Endothelial cell of umbilical vein (primary cell): Measurements from ENCODE around the gene CHEK2. TPM values are rescaled to one million over a fixed set of nuclear protein-coding genes. Genes with fewer than 3 reads are reported as not detected.

ENCODE experiments used
- BruUV-seq: library from RNA; stranded (reverse); fragments of 400-500 nt; replicated peaks from 2 replicates; lab custom pipeline; 2021; lab: Mats Ljungman, UMichigan
- CTCF ChIA-PET: fragments of 300-600, 350-600 bp; sonication (Branson Sonifier 250); formaldehyde crosslinking; loops from one replicate; lab custom pipeline; 2021; ENCODE audit warnings: antibody characterized with exemption, inconsistent platforms; lab: Charles Lee
- POLR2A ChIA-PET: fragments of 300-600, 350-600 bp; sonication (Branson Sonifier 250); formaldehyde crosslinking; loops from one replicate; lab custom pipeline; 2021; ENCODE audit warnings: antibody characterized with exemption, inconsistent platforms; lab: Charles Lee
- DNase-seq: peaks from one replicate; pipeline ENCODE4 v3.0.0-alpha.2; 2011; ENCODE audit warnings: low read depth, low spot score
- FAIRE-seq: peaks from 2 replicates; lab custom pipeline; 2011; peaks lifted over from hg19 to GRCh38; lab: Jason Lieb, UNC
- H2AFZ ChIP-seq: 2 replicates; pipeline ENCODE4 v1.6.0; 2012; ENCODE audit warnings: low read depth, low read length, control low read depth, inconsistent platforms
- H3K27ac ChIP-seq: 2 replicates; pipeline ENCODE4 v1.5.1; 2011; ENCODE audit warnings: low read depth, mild to moderate bottlenecking, control low read depth, low read length, moderate library complexity; ENCODE audit not compliant: insufficient read depth
- H3K27me3 ChIP-seq, 2 experiments: 2 replicates each; pipeline versions ENCODE4 v1.6.0 to v1.6.1; 2011; ENCODE audit warnings: low read length in 2 of 2, mixed read lengths in 1 of 2; ENCODE audit not compliant: control insufficient read depth in 2 of 2, insufficient read depth in 2 of 2
- H3K36me3 ChIP-seq, 2 experiments: 2 replicates in 1 of 2; 3 replicates in 1 of 2; pipeline ENCODE4 v1.5.1; 2011; ENCODE audit warnings: low read length in 2 of 2, mild to moderate bottlenecking in 1 of 2, moderate library complexity in 1 of 2; ENCODE audit not compliant: control insufficient read depth in 2 of 2, insufficient read depth in 2 of 2; ENCODE audit errors: extremely low read depth in 1 of 2
- H3K4me1 ChIP-seq: 3 replicates; pipeline ENCODE4 v1.5.1; 2011; ENCODE audit warnings: mild to moderate bottlenecking, low read length; ENCODE audit not compliant: control insufficient read depth, insufficient read depth; ENCODE audit errors: extremely low read depth
- H3K4me2 ChIP-seq: 2 replicates; pipeline ENCODE4 v1.6.1; 2011; ENCODE audit warnings: low read length, control low read depth, mixed read lengths; ENCODE audit not compliant: insufficient read depth
- H3K4me3 ChIP-seq, 3 experiments: fragments of 200-600 bp in 1 of 3; sonication (generic), shearing (Covaris generic) in 1 of 3; replicated peaks in 1 of 3; 2 replicates each; pipeline ENCODE4 v1.5.1; 2011 to 2016; ENCODE audit warnings: control low read depth in 3 of 3, low read length in 3 of 3, mild to moderate bottlenecking in 2 of 3, inconsistent platforms in 1 of 3, low read depth in 1 of 3, moderate library complexity in 1 of 3; ENCODE audit not compliant: insufficient read depth in 1 of 3
- H3K79me2 ChIP-seq: 2 replicates; pipeline ENCODE4 v1.6.0; 2012; ENCODE audit warnings: low read length, inconsistent platforms; ENCODE audit not compliant: control insufficient read depth, insufficient read depth
- H3K9ac ChIP-seq: replicated peaks from 2 replicates; pipeline ENCODE3; 2011; ENCODE audit warnings: low read length, control low read depth; ENCODE audit not compliant: insufficient read depth; ENCODE audit errors: extremely low read depth
- H3K9me1 ChIP-seq: replicated peaks from 3 replicates; pipeline ENCODE4 v1.6.0; 2011; ENCODE audit warnings: mild to moderate bottlenecking, low read length; ENCODE audit not compliant: control insufficient read depth, insufficient read depth; ENCODE audit errors: extremely low read depth
- H3K9me3 ChIP-seq: replicated peaks from 2 replicates; pipeline ENCODE4 v1.5.1; 2012; ENCODE audit warnings: low read length, inconsistent platforms; ENCODE audit not compliant: control insufficient read depth, insufficient read depth
- H4K20me1 ChIP-seq: replicated peaks from 2 replicates; pipeline ENCODE3; 2011; ENCODE audit warnings: mild to moderate bottlenecking, low read length; ENCODE audit not compliant: control insufficient read depth, insufficient read depth; ENCODE audit errors: extremely low read depth
- EZH2 ChIP-seq: IDR thresholded peaks from 2 replicates; pipeline ENCODE4 v1.6.1; 2012; ENCODE audit warnings: borderline replicate concordance, low read depth, mild to moderate bottlenecking, moderate library complexity, low read length, inconsistent platforms; ENCODE audit not compliant: severe bottlenecking
- FOS ChIP-seq: IDR thresholded peaks from 2 replicates; pipeline ENCODE4 v1.6.1; 2011; ENCODE audit warnings: mild to moderate bottlenecking, low read length, moderate library complexity, borderline replicate concordance; ENCODE audit not compliant: insufficient read depth
- GATA2 ChIP-seq: IDR thresholded peaks from 2 replicates; pipeline ENCODE4 v1.7.0; 2011; ENCODE audit warnings: low read depth, mild to moderate bottlenecking, moderate library complexity, mixed read lengths, low read length; ENCODE audit not compliant: insufficient read length, insufficient read depth
- JUN ChIP-seq: IDR thresholded peaks from 2 replicates; pipeline ENCODE4 v1.6.1; 2011; ENCODE audit warnings: borderline replicate concordance, low read depth; ENCODE audit not compliant: insufficient read length, insufficient read depth
- MAX ChIP-seq: IDR thresholded peaks from 2 replicates; pipeline ENCODE4 v1.6.1; 2011; ENCODE audit not compliant: insufficient read depth, insufficient read length
- MYC ChIP-seq: IDR thresholded peaks from one replicate; pipeline ENCODE4 v1.6.1; 2011; ENCODE audit warnings: mild to moderate bottlenecking, low read depth, low read length
- POLR2A ChIP-seq: IDR thresholded peaks from 2 replicates; pipeline ENCODE4 v1.6.1; 2012; ENCODE audit warnings: low read depth, mild to moderate bottlenecking, control low read depth, low read length
- POLR2AphosphoS5 ChIP-seq: IDR thresholded peaks from 2 replicates; pipeline ENCODE4 v1.6.1; 2012; ENCODE audit warnings: low read depth, mild to moderate bottlenecking, control low read depth, low read length, moderate library complexity; ENCODE audit not compliant: insufficient read depth
- dilution Hi-C: fragments of 300-500 bp; cut with MboI; formaldehyde crosslinking; loops from one replicate; pipeline ENCODE4 v1.15.0; 2019; ENCODE audit warnings: low sequenced_read_pairs; ENCODE audit not compliant: extremely low pct_ligation_motif_present
- intact Hi-C: fragments of 100-400 bp; cut with micrococcal nuclease; formaldehyde crosslinking; loops from one replicate; pipeline ENCODE4 v1.10.0; 2022
- polyA plus RNA-seq, 4 experiments: library from polyadenylated mRNA; depleted of rRNA in 3 of 4; stranded (reverse) in 3 of 4; unstranded in 1 of 4; fragments of >200 nt; gene quantifications; 2 replicates each; pipeline versions ENCODE4 v1.2.1 to v1.2.3, GENCODE V29; 2011 to 2012; ENCODE audit warnings: missing spikeins in 1 of 4
- total RNA-seq: library from RNA; stranded (reverse); gene quantifications from 2 replicates; pipeline ENCODE4 v1.2.3, GENCODE V29; 2021
- TF ChIP-seq, protein P1 (sequence below), 2 donors: IDR thresholded peaks; 1 replicate in 1 of 2; 2 replicates in 1 of 2; pipeline ENCODE4 v1.5.1; 2011; ENCODE audit warnings: low read length in 2 of 2, mild to moderate bottlenecking in 2 of 2, moderate library complexity in 2 of 2, control low read depth in 1 of 2, inconsistent platforms in 1 of 2, low read depth in 1 of 2; ENCODE audit not compliant: insufficient read depth in 1 of 2; ENCODE audit errors: extremely low read depth in 1 of 2

Gene CHEK2
- total and polyA plus RNA-seq, 2 donors (not counting 3 experiments of a cell fraction or from before 2014, with no cell fraction given), result 24.6 to 24.9 TPM

DNA sequence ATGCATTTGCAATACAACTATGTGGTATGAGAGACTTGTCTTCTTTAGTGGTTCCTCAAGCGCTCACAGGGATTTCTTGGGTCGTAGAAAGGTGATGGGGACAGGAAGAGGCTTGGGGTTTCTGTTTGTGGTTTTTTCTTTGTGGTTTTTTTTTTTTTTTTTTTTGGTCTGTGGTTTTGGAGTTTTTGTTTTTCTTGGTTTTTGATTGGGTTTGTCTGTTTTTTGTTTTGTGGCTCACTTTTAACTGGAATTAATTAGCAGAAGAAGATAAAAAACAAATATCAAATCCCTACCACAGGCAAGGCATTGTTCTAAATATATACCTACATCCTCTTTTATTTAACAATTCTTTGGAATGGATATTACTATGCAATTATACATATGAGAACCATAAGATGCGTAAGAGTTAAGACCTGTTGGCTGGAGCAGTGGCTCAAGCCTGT is 67.5 kb downstream of the CHEK2 start:
- FAIRE-seq (no peak), DNase-seq (no peak)
- TF ChIP-seq EZH2 (no peak), POLR2A (no peak), GATA2 (no peak), MAX (no peak), JUN (no peak), MYC (no peak), POLR2AphosphoS5 (no peak), FOS (no peak)
- TF ChIP-seq, protein P1, sequence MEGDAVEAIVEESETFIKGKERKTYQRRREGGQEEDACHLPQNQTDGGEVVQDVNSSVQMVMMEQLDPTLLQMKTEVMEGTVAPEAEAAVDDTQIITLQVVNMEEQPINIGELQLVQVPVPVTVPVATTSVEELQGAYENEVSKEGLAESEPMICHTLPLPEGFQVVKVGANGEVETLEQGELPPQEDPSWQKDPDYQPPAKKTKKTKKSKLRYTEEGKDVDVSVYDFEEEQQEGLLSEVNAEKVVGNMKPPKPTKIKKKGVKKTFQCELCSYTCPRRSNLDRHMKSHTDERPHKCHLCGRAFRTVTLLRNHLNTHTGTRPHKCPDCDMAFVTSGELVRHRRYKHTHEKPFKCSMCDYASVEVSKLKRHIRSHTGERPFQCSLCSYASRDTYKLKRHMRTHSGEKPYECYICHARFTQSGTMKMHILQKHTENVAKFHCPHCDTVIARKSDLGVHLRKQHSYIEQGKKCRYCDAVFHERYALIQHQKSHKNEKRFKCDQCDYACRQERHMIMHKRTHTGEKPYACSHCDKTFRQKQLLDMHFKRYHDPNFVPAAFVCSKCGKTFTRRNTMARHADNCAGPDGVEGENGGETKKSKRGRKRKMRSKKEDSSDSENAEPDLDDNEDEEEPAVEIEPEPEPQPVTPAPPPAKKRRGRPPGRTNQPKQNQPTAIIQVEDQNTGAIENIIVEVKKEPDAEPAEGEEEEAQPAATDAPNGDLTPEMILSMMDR (IDR thresholded peaks at IDR 0.05; ENCODE audit: extremely low read depth in 1 of 2, insufficient read depth in 1 of 2, low read depth in 1 of 2, low read length in 2 of 2), result no peak
- intact Hi-C loops (no loop called here), dilution Hi-C loops (no loop called here)
- no peak overlapping the region for H3K27ac ChIP-seq
- no peak overlapping the region for H3K4me3 ChIP-seq
- no peak overlapping the region for H3K4me2 ChIP-seq
- H4K20me1 ChIP-seq, result no peaks in the 10 kb centered on the region
- no peak overlapping the region for H3K9ac ChIP-seq
- no peak overlapping the region for H2AFZ ChIP-seq
- H3K27me3 ChIP-seq, result no peaks in the 10 kb centered on the region
- no peaks in the 10 kb centered on the region for H3K36me3 ChIP-seq
- no peaks in the 10 kb centered on the region for H3K9me1 ChIP-seq
- ChIA-PET POLR2A (no interaction called here), CTCF (no interaction called here)
- H3K79me2 ChIP-seq, result peaks cover 23% of the 10 kb centered on the region
- BruUV-seq, result no TSS peak
- peaks cover 2% of the 10 kb centered on the region for H3K4me1 ChIP-seq
- no peaks in the 10 kb centered on the region for H3K9me3 ChIP-seq
